Right lobe of liver (tissue), 4 donors: ENCODE measurements around the gene SH3TC2.

Experiments
- CTCF ChIP-seq, 4 donors: fragments of 200-600 bp in 3 of 4; fragments of 450-650 bp in 1 of 4; IDR thresholded peaks; one replicate each; pipeline versions ENCODE4 v1.5.1 to v1.8.0; 2016 to 2022; ENCODE audit warnings: antibody characterized with exemption in 4 of 4, mild to moderate bottlenecking in 2 of 4
- POLR2A ChIP-seq: fragments of 450-650 bp; IDR thresholded peaks from one replicate; pipeline ENCODE4 v1.6.1; 2017; ENCODE audit warnings: antibody characterized with exemption, mild to moderate bottlenecking
- donor health status: DM: no; HTN: no; CAD: no.
- donor health status: DM: no; HTN: no; CAD: no.
- donor health status: DM: no; HTN: yes; CAD: no.

- TF ChIP-seq POLR2A (no peak), CTCF (IDR thresholded peaks at IDR 0.05) (no peak)
These were observed 16.5 kb downstream of the SH3TC2 start for GRCh38 chr5:149046196-149046829.
